CD4-positive, alpha-beta T cell (primary cell): ENCODE measurements around the gene KIF21B. TPM values are rescaled to one million over a fixed set of nuclear protein-coding genes. Genes with fewer than 3 reads are reported as not detected.

Experiments used
- ATAC-seq: fragments of 200-7000 bp; cut with Tn5 transposase; one replicate; pipeline ENCODE4 v1.10.0; 2022; ENCODE audit warnings: mild to moderate bottlenecking; ENCODE audit not compliant: poor library complexity
- CTCF ChIA-PET: fragments of 350-600 bp; sonication (Branson Sonifier 250); formaldehyde crosslinking; loops from one replicate; lab custom pipeline; 2021; ENCODE audit warnings: antibody characterized with exemption, inconsistent platforms; lab: Charles Lee
- POLR2A ChIA-PET: fragments of 350-600 bp; sonication (Branson Sonifier 250); formaldehyde crosslinking; loops from one replicate; lab custom pipeline; 2021; ENCODE audit warnings: antibody characterized with exemption, inconsistent platforms; lab: Charles Lee
- DNase-seq, 14 experiments: peaks; one replicate each; pipeline ENCODE4 v3.0.0-alpha.2; 2013 to 2020; ENCODE audit warnings: mixed read lengths in 2 of 14
- H3K27ac ChIP-seq, 2 donors: one replicate each; pipeline versions ENCODE4 v1.5.1 to v1.7.0; 2013; ENCODE audit warnings: low read length in 2 of 2, low read depth in 1 of 2, mild to moderate bottlenecking in 1 of 2
- H3K27me3 ChIP-seq, 2 experiments: 1 replicate in 1 of 2; 2 replicates in 1 of 2; pipeline versions ENCODE4 v1.6.1 to v1.7.0; 2013; ENCODE audit warnings: low read length in 2 of 2, control low read depth in 1 of 2, mild to moderate bottlenecking in 1 of 2, moderate library complexity in 1 of 2; ENCODE audit not compliant: insufficient read depth in 2 of 2, control insufficient read depth in 1 of 2
- H3K36me3 ChIP-seq: one replicate; pipeline ENCODE4 v1.6.1; 2013; ENCODE audit warnings: low read length, control low read depth; ENCODE audit not compliant: insufficient read depth
- H3K4me1 ChIP-seq: one replicate; pipeline ENCODE4 v1.6.1; 2013; ENCODE audit warnings: low read length, control low read depth; ENCODE audit not compliant: insufficient read depth
- H3K4me3 ChIP-seq: one replicate; pipeline ENCODE4 v1.5.1; 2013; ENCODE audit warnings: mild to moderate bottlenecking, low read length, moderate library complexity
- H3K9me3 ChIP-seq, 2 experiments: 1 replicate in 1 of 2; 2 replicates in 1 of 2; pipeline versions ENCODE4 v1.6.1 to v1.7.0; 2013; ENCODE audit warnings: low read length in 2 of 2, mild to moderate bottlenecking in 2 of 2, control low read depth in 1 of 2, moderate library complexity in 1 of 2; ENCODE audit not compliant: control insufficient read depth in 1 of 2, insufficient read depth in 1 of 2
- H3K27ac Mint-ChIP-seq: one replicate; pipeline ENCODE4 v1.8.0; 2020; ENCODE audit warnings: mixed read lengths
- H3K27me3 Mint-ChIP-seq: one replicate; pipeline ENCODE4 v1.8.0; 2021; ENCODE audit warnings: mixed read lengths
- H3K36me3 Mint-ChIP-seq: one replicate; pipeline ENCODE4 v1.8.0; 2021; ENCODE audit warnings: low read depth, mixed read lengths
- H3K4me1 Mint-ChIP-seq: one replicate; pipeline ENCODE4 v1.8.0; 2021; ENCODE audit warnings: low read depth, mixed read lengths
- H3K4me3 Mint-ChIP-seq: one replicate; pipeline ENCODE4 v1.8.0; 2020; ENCODE audit warnings: mild to moderate bottlenecking, mixed read lengths
- H3K9me3 Mint-ChIP-seq: one replicate; pipeline ENCODE4 v1.8.0; 2020; ENCODE audit warnings: mixed read lengths
- CTCF ChIP-seq: fragments of 200-600 bp; IDR thresholded peaks from one replicate; pipeline ENCODE4 v1.8.0; 2022; ENCODE audit warnings: antibody characterized with exemption, mild to moderate bottlenecking
- intact Hi-C, 2 experiments: fragments of 100-400 bp; cut with DNase I in 1 of 2; cut with micrococcal nuclease in 1 of 2; formaldehyde crosslinking; loops; one replicate each; pipeline versions ENCODE4 v1.15.1 to v1.9.0; 2023 to 2025; cut with DNase I, micrococcal nuclease
- polyA plus RNA-seq, 2 donors: library from polyadenylated mRNA; unstranded; fragments of 120-200 nt; gene quantifications; one replicate each; pipeline ENCODE4 v1.2.1, GENCODE V29; 2013
- total RNA-seq, 174 experiments: library from RNA in 2 of 174; stranded (reverse) in 2 of 174; gene quantifications; one replicate each; pipeline ENCODE4 v1.2.3 and lab custom pipeline; 2021 to 2026

The KIF21B gene, protein sequence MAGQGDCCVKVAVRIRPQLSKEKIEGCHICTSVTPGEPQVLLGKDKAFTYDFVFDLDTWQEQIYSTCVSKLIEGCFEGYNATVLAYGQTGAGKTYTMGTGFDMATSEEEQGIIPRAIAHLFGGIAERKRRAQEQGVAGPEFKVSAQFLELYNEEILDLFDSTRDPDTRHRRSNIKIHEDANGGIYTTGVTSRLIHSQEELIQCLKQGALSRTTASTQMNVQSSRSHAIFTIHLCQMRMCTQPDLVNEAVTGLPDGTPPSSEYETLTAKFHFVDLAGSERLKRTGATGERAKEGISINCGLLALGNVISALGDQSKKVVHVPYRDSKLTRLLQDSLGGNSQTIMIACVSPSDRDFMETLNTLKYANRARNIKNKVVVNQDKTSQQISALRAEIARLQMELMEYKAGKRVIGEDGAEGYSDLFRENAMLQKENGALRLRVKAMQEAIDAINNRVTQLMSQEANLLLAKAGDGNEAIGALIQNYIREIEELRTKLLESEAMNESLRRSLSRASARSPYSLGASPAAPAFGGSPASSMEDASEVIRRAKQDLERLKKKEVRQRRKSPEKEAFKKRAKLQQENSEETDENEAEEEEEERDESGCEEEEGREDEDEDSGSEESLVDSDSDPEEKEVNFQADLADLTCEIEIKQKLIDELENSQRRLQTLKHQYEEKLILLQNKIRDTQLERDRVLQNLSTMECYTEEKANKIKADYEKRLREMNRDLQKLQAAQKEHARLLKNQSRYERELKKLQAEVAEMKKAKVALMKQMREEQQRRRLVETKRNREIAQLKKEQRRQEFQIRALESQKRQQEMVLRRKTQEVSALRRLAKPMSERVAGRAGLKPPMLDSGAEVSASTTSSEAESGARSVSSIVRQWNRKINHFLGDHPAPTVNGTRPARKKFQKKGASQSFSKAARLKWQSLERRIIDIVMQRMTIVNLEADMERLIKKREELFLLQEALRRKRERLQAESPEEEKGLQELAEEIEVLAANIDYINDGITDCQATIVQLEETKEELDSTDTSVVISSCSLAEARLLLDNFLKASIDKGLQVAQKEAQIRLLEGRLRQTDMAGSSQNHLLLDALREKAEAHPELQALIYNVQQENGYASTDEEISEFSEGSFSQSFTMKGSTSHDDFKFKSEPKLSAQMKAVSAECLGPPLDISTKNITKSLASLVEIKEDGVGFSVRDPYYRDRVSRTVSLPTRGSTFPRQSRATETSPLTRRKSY (N-terminal part only)
- total RNA-seq: 10 to 100 TPM; 64.5 to 65.4 TPM
- polyA plus RNA-seq (2013, experiment 1 of 2): 42.9 TPM
- polyA plus RNA-seq (2013, experiment 2 of 2): 54.5 TPM
- 102 to 455 (median 211) reads per million in 172 experiments for total RNA-seq (lab: John Stamatoyannopoulos, UW)

GRCh38 chr1:201023517-201023902, at the start of gene KIF21B:
Gene KIF21B (minus strand): TSS chr1:201023714. CDS start chr1:201023383, 331 bp downstream.
- DNase-seq: peak; percentile 79 to 95 (median 90)
- H3K27me3 ChIP-seq: no peaks in the 10 kb centered on the region
- Mint-ChIP-seq H3K36me3 (peaks cover 6% of the 10 kb centered on the region), H3K9me3 (no peaks in the 10 kb centered on the region), H3K4me3 (peak within 1 kb of the TSS; percentile 94), H3K27me3 (no peaks in the 10 kb centered on the region), H3K4me1 (peaks cover 77% of the 10 kb centered on the region), H3K27ac (peak within 1 kb of the TSS; percentile 90)
- ChIA-PET CTCF (interaction anchor here (1.0 to 1.4 kb wide), 3 partner anchors 19 to 96 kb away, joined by 3 to 5 read pairs (median 3); no protein-coding TSS in a partner anchor), POLR2A (interaction anchor here (1.2 to 4.9 kb wide), 7 partner anchors 8 to 354 kb away, joined by 3 to 22 read pairs (median 6); partner anchors contain the start of genes DDX59 and TMEM9)
- TF ChIP-seq CTCF: no peak
- H3K9me3 ChIP-seq: no peaks in the 10 kb centered on the region
- intact Hi-C loops: loop anchor here (1.0 to 10.0 kb wide), 6 partner anchors 20 to 609 kb away; partner anchors contain the start of genes CACNA1S (in 1 of the 2), CAMSAP2 (in 1 of the 2), DDX59 (in 1 of the 2) and ZNF281 (in 1 of the 2)
- H3K4me3 ChIP-seq: peak within 1 kb of the TSS; percentile 67
- no peaks in the 10 kb centered on the region for H3K36me3 ChIP-seq
- ATAC-seq: peak; percentile 78
- peaks cover 72% of the 10 kb centered on the region for H3K4me1 ChIP-seq
- H3K27ac ChIP-seq: peak within 1 kb of the TSS; percentile 80 to 90

GRCh38 chr1:201072922-201073321, 49.4 kb upstream of the KIF21B start:
- no peak for DNase-seq
- H3K27ac Mint-ChIP-seq: no peak overlapping the region
- H3K9me3 Mint-ChIP-seq: no peaks in the 10 kb centered on the region
- no peak for TF ChIP-seq CTCF
- Histone ChIP-seq H3K36me3 (no peaks in the 10 kb centered on the region), H3K4me1 (no peaks in the 10 kb centered on the region), H3K9me3 (no peaks in the 10 kb centered on the region), H3K27me3 (no peaks in the 10 kb centered on the region), H3K27ac (no peak overlapping the region), H3K4me3 (no peak overlapping the region)
- H3K4me3 Mint-ChIP-seq: no peak overlapping the region
- ChIA-PET POLR2A (no interaction called here), CTCF (no interaction called here)
- ATAC-seq: no peak
- no peaks in the 10 kb centered on the region for H3K36me3 Mint-ChIP-seq
- no peaks in the 10 kb centered on the region for H3K4me1 Mint-ChIP-seq
- intact Hi-C loops: no loop called here
- H3K27me3 Mint-ChIP-seq: no peaks in the 10 kb centered on the region

GRCh38 chr1:201072149-201072548, 48.6 kb upstream of the KIF21B start:
- TF ChIP-seq CTCF: no peak
- no peak for DNase-seq
- H3K27me3 Mint-ChIP-seq: peaks cover 6% of the 10 kb centered on the region
- ATAC-seq: no peak
- H3K9me3 Mint-ChIP-seq: no peaks in the 10 kb centered on the region
- CTCF ChIA-PET: no interaction called here
- Histone ChIP-seq H3K9me3 (no peaks in the 10 kb centered on the region), H3K27me3 (no peaks in the 10 kb centered on the region), H3K36me3 (no peaks in the 10 kb centered on the region), H3K27ac (no peak overlapping the region), H3K4me1 (no peaks in the 10 kb centered on the region), H3K4me3 (no peak overlapping the region)
- no peak overlapping the region for H3K4me3 Mint-ChIP-seq
- H3K4me1 Mint-ChIP-seq: no peaks in the 10 kb centered on the region
- no peaks in the 10 kb centered on the region for H3K36me3 Mint-ChIP-seq
- no peak overlapping the region for H3K27ac Mint-ChIP-seq
- intact Hi-C loops: no loop called here
- POLR2A ChIA-PET: no interaction called here
